ENCODE measurements around the gene LPAR3.

DNA sequence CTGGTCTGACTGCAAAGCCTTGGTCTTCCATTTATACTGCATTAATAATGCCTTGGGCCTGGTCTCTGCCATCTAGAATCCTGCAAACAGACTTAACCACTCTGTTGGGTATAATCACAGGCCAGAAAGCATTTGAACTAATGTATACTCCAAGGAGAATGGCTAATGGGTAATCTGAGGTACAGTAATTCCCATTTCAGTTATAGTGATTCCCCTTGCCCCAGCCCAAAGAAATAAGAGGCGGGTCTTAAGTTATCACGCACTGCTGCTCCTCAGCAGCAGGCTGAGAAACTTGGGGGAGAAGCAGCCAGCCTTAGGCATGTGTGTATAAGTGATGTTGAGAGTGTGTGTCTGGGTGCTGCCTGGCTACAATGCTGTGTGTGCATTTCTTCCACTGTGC lies 2.4 kb downstream of the LPAR3 start:
- TF ChIP-seq, protein P1, sequence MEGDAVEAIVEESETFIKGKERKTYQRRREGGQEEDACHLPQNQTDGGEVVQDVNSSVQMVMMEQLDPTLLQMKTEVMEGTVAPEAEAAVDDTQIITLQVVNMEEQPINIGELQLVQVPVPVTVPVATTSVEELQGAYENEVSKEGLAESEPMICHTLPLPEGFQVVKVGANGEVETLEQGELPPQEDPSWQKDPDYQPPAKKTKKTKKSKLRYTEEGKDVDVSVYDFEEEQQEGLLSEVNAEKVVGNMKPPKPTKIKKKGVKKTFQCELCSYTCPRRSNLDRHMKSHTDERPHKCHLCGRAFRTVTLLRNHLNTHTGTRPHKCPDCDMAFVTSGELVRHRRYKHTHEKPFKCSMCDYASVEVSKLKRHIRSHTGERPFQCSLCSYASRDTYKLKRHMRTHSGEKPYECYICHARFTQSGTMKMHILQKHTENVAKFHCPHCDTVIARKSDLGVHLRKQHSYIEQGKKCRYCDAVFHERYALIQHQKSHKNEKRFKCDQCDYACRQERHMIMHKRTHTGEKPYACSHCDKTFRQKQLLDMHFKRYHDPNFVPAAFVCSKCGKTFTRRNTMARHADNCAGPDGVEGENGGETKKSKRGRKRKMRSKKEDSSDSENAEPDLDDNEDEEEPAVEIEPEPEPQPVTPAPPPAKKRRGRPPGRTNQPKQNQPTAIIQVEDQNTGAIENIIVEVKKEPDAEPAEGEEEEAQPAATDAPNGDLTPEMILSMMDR (IDR thresholded peaks at IDR 0.05; ENCODE audit: insufficient read depth, low read length): no peak
- no peak for TF ChIP-seq GABPA (IDR thresholded peaks at IDR 0.05; ENCODE audit: low read depth)
- no peak for TF ChIP-seq POLR2AphosphoS5 (IDR thresholded peaks at IDR 0.05; ENCODE audit: low read depth)
- TF ChIP-seq, protein P2, sequence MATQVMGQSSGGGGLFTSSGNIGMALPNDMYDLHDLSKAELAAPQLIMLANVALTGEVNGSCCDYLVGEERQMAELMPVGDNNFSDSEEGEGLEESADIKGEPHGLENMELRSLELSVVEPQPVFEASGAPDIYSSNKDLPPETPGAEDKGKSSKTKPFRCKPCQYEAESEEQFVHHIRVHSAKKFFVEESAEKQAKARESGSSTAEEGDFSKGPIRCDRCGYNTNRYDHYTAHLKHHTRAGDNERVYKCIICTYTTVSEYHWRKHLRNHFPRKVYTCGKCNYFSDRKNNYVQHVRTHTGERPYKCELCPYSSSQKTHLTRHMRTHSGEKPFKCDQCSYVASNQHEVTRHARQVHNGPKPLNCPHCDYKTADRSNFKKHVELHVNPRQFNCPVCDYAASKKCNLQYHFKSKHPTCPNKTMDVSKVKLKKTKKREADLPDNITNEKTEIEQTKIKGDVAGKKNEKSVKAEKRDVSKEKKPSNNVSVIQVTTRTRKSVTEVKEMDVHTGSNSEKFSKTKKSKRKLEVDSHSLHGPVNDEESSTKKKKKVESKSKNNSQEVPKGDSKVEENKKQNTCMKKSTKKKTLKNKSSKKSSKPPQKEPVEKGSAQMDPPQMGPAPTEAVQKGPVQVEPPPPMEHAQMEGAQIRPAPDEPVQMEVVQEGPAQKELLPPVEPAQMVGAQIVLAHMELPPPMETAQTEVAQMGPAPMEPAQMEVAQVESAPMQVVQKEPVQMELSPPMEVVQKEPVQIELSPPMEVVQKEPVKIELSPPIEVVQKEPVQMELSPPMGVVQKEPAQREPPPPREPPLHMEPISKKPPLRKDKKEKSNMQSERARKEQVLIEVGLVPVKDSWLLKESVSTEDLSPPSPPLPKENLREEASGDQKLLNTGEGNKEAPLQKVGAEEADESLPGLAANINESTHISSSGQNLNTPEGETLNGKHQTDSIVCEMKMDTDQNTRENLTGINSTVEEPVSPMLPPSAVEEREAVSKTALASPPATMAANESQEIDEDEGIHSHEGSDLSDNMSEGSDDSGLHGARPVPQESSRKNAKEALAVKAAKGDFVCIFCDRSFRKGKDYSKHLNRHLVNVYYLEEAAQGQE (IDR thresholded peaks at IDR 0.05; ENCODE audit: insufficient replicate concordance, low read depth): no peak

Measured in HL-60 (cell line).